A549 (cell line): ENCODE measurements around the gene ZYG11B. TPM values are rescaled to one million over a fixed set of nuclear protein-coding genes. Genes with fewer than 3 reads are reported as not detected.

Experiments used
- ATAC-seq, 2 experiments: fragments of 200-7000 bp in 1 of 2; fragments of >200 bp in 1 of 2; cut with Nextera tagmentation in 1 of 2; cut with Tn5 transposase in 1 of 2; 3 replicates each; pipeline versions ENCODE4 v1.8.0 to v1.9.1; 2018 to 2020; ENCODE audit warnings: mild to moderate bottlenecking in 1 of 2, moderate library complexity in 1 of 2
- CTCF ChIA-PET: fragments of 300-600 bp; sonication (Branson Sonifier 250); formaldehyde crosslinking; extraction: SDS; loops from one replicate; lab custom pipeline; 2021; ENCODE audit warnings: antibody characterized with exemption, inconsistent platforms; lab: Yijun Ruan, JAX
- POLR2A ChIA-PET: fragments of 350-600 bp; formaldehyde crosslinking; extraction: SDS; loops from one replicate; lab custom pipeline; 2021; ENCODE audit warnings: antibody characterized with exemption, inconsistent platforms; lab: Yijun Ruan, JAX
- DNase-seq, 2 experiments: peaks; one replicate each; pipeline versions ENCODE4 v3.0.0 to v3.0.0-alpha.2; 2011 to 2016; ENCODE audit warnings: low read depth in 1 of 2, low spot score in 1 of 2
- FAIRE-seq: peaks from 2 replicates; lab custom pipeline; 2011; peaks lifted over from hg19 to GRCh38; lab: Jason Lieb, UNC
- H3K27ac ChIP-seq, 2 experiments: fragments of >200 bp; sonication (Bioruptor Twin); formaldehyde crosslinking; 3 replicates each; pipeline ENCODE4 v1.5.1; 2016 to 2017
- H3K4me1 ChIP-seq: fragments of >200 bp; sonication (Bioruptor Twin); formaldehyde crosslinking; 3 replicates; pipeline ENCODE4 v1.6.1; 2016
- H3K4me2 ChIP-seq: fragments of >200 bp; sonication (Bioruptor Twin); formaldehyde crosslinking; 3 replicates; pipeline ENCODE4 v1.6.1; 2016
- H3K4me3 ChIP-seq: fragments of >200 bp; sonication (Bioruptor Twin); formaldehyde crosslinking; 3 replicates; pipeline ENCODE4 v1.5.1; 2016
- H3K9me3 ChIP-seq: fragments of >200 bp; sonication (Bioruptor Twin); formaldehyde crosslinking; 3 replicates; pipeline ENCODE4 v1.6.1; 2016
- BCL3 ChIP-seq: fragments of >200 bp; sonication (Bioruptor Twin); formaldehyde crosslinking; IDR thresholded peaks from 3 replicates; pipeline ENCODE4 v1.6.1; 2016
- BHLHE40 ChIP-seq: IDR thresholded peaks from 2 replicates; pipeline ENCODE4 v1.6.1; 2012; ENCODE audit warnings: low read depth, low read length, inconsistent platforms
- CBX2 ChIP-seq: fragments of 200-600 bp; sonication (generic); IDR thresholded peaks from 2 replicates; pipeline ENCODE4 v1.6.1; 2016; ENCODE audit warnings: low read depth, mild to moderate bottlenecking, borderline replicate concordance
- CEBPB ChIP-seq, 2 experiments: fragments of >200 bp in 1 of 2; sonication (Bioruptor Twin) in 1 of 2; formaldehyde crosslinking in 1 of 2; IDR thresholded peaks; 2 replicates each; pipeline ENCODE4 v1.6.1; 2012 to 2016
- CHD2 ChIP-seq: fragments of 150-350 bp; IDR thresholded peaks from 2 replicates; pipeline ENCODE4 v1.6.1; 2014; ENCODE audit warnings: low read length; ENCODE audit not compliant: partially characterized antibody
- CHD4 ChIP-seq: fragments of 200-600 bp; sonication (generic); IDR thresholded peaks from 2 replicates; pipeline ENCODE4 v1.6.1; 2016; ENCODE audit warnings: antibody characterized with exemption, mild to moderate bottlenecking, borderline replicate concordance
- ESRRA ChIP-seq: fragments of 150-350 bp; IDR thresholded peaks from 2 replicates; pipeline ENCODE4 v1.6.1; 2014; ENCODE audit warnings: mild to moderate bottlenecking, low read length, borderline replicate concordance
- FOSL2 ChIP-seq, 2 experiments: fragments of 450-650 bp in 1 of 2; fragments of >200 bp in 1 of 2; sonication (Bioruptor Twin) in 1 of 2; formaldehyde crosslinking; IDR thresholded peaks; 2 replicates each; pipeline versions ENCODE4 v1.5.0 to v1.6.1; 2016 to 2020; ENCODE audit warnings: mild to moderate bottlenecking in 1 of 2, moderate library complexity in 1 of 2
- GATA3 ChIP-seq: IDR thresholded peaks from 2 replicates; pipeline ENCODE4 v1.6.1; 2012; ENCODE audit warnings: borderline replicate concordance
- JUN ChIP-seq, 2 experiments: fragments of >200 bp; sonication (Bioruptor Twin); formaldehyde crosslinking; IDR thresholded peaks; 2 replicates in 1 of 2; 3 replicates in 1 of 2; pipeline ENCODE4 v1.6.1; 2016 to 2017
- KDM1A ChIP-seq: fragments of 200-600 bp; sonication (generic); IDR thresholded peaks from 2 replicates; pipeline ENCODE4 v1.6.1; 2016; ENCODE audit warnings: low read depth, mild to moderate bottlenecking
- MYC ChIP-seq: IDR thresholded peaks from 2 replicates; pipeline ENCODE4 v1.6.1; 2012; ENCODE audit warnings: mild to moderate bottlenecking, inconsistent platforms, low read length, improper control_type of control experiment, borderline replicate concordance
- NR3C1 ChIP-seq: fragments of >200 bp; sonication (Bioruptor Twin); formaldehyde crosslinking; IDR thresholded peaks from 3 replicates; pipeline ENCODE4 v1.6.1; 2017
- PBX3 ChIP-seq: IDR thresholded peaks from 2 replicates; pipeline ENCODE4 v1.6.1; 2012
- PHF8 ChIP-seq: fragments of 200-600 bp; sonication (generic); IDR thresholded peaks from 2 replicates; pipeline ENCODE4 v1.6.1; 2016; ENCODE audit warnings: low read depth, mild to moderate bottlenecking, antibody characterized with exemption, moderate library complexity, borderline replicate concordance
- POLR2A ChIP-seq: IDR thresholded peaks from 2 replicates; pipeline ENCODE4 v1.6.1; 2012; ENCODE audit warnings: mild to moderate bottlenecking, low read length
- POLR2AphosphoS2 ChIP-seq: conservative IDR thresholded peaks from 2 replicates; pipeline ENCODE4 v1.6.1; 2012; ENCODE audit warnings: low read length, improper control_type of control experiment, inconsistent platforms
- RCOR1 ChIP-seq: fragments of 150-350 bp; IDR thresholded peaks from 2 replicates; pipeline ENCODE4 v1.6.1; 2014; ENCODE audit warnings: antibody characterized with exemption, low read length, low read depth
- REST ChIP-seq: fragments of 200-600 bp; sonication (generic); IDR thresholded peaks from 2 replicates; pipeline ENCODE4 v1.6.1; 2016; ENCODE audit warnings: antibody characterized with exemption, mild to moderate bottlenecking, moderate library complexity
- RFX5 ChIP-seq: fragments of 450-650 bp; IDR thresholded peaks from 2 replicates; pipeline ENCODE4 v1.7.1; 2014; ENCODE audit warnings: antibody characterized with exemption, mild to moderate bottlenecking, moderate library complexity
- RNF2 ChIP-seq: fragments of 200-600 bp; sonication (generic); IDR thresholded peaks from 2 replicates; pipeline ENCODE4 v1.6.1; 2016; ENCODE audit warnings: low read depth, mild to moderate bottlenecking, antibody characterized with exemption, moderate library complexity, borderline replicate concordance
- SREBF2 ChIP-seq: fragments of 450-650 bp; IDR thresholded peaks from 2 replicates; pipeline ENCODE4 v1.6.1; 2014; ENCODE audit warnings: mild to moderate bottlenecking, moderate library complexity
- WGBS: methylation state at CpG from one replicate; pipeline ENCODE4 v1.1.6; 2017; ENCODE audit errors: missing lambda C conversion rate; 5-methylcytosine and 5-hydroxymethylcytosine counted together
- polyA minus RNA-seq: library from RNA; depleted of rRNA, polyadenylated mRNA; stranded (reverse); fragments of >200 nt; gene quantifications from 2 replicates; pipeline ENCODE4 v1.2.3, GENCODE V29; 2011; rRNA and poly(A)+ RNA removed
- polyA plus RNA-seq, 4 experiments: library from polyadenylated mRNA; depleted of rRNA in 3 of 4; stranded (reverse); fragments of >200 nt; fragmentation: RNase III in 1 of 4; extraction: RNeasy Plus Mini Kit Qiagen cat#74134 plus additional on column Dnase treatment in 1 of 4; gene quantifications; 2 replicates in 3 of 4; 3 replicates in 1 of 4; pipeline ENCODE4 v1.2.3, GENCODE V29; 2011 to 2017

Gene ZYG11B
- polyA plus RNA-seq (2011; rRNA removed): 14.1 and 15.9 TPM in 2 replicates
- 2.6 and 4.2 TPM in 2 replicates for polyA plus RNA-seq (2012; cell fraction: cytosol; rRNA removed)
- 1.8 and 2.6 TPM in 2 replicates for polyA plus RNA-seq (2012; cell fraction: nucleus; rRNA removed)
- 5.4 to 5.8 TPM (median 5.5 TPM) in 3 replicates for polyA plus RNA-seq (2017; fragmentation: RNase III; extraction: RNeasy Plus Mini Kit Qiagen cat#74134 plus additional on column Dnase treatment)
- 27.9 and 28.8 TPM in 2 replicates for polyA minus RNA-seq

- peak within 1 kb of the TSS; percentile 95 for H3K27ac ChIP-seq
- no peak for FAIRE-seq
- no peaks in the 10 kb centered on the region for H3K9me3 ChIP-seq
- H3K4me3 ChIP-seq: peak within 1 kb of the TSS; percentile 97
- peak; percentile 74 to 89 for DNase-seq
- ATAC-seq: peak; percentile 95 to 98
- TF ChIP-seq POLR2A (peak; percentile 55), PHF8 (peak; percentile 51; the same call in 1 of the 2 replicates), BHLHE40 (no peak), RFX5 (no peak), JUN (IDR thresholded peaks at IDR 0.05) (peak in 1 of 2 experiments; percentile 71; a peak in 2 of 5 replicates)
- under 1% methylated on average over 25 of the region's 59 CpGs for WGBS
- peaks cover 17% of the 10 kb centered on the region; the same call in 2 of the 3 replicates for H3K4me1 ChIP-seq
- H3K4me2 ChIP-seq: peak within 1 kb of the TSS; percentile 98
- POLR2A ChIA-PET: interaction anchor here (0.6 to 1.3 kb wide), 4 partner anchors 12 to 116 kb away, joined by 3 to 6 read pairs (median 4); partner anchors contain the start of gene ZYG11A
- CTCF ChIA-PET: interaction anchor here (1.1 to 1.5 kb wide), 2 partner anchors 13 to 21 kb away, joined by 3 read pairs; no protein-coding TSS in a partner anchor
Observed at GRCh38 chr1:52726265-52727113, at the start of gene ZYG11B. Gene ZYG11B, plus strand, starts transcription at chr1:52726453. Its CDS starts 201 bp downstream, at chr1:52726654.

- POLR2A ChIA-PET: interaction anchor here (0.8 kb wide), 1 partner anchor 273 kb away, joined by 3 read pairs; the partner anchor contains the start of genes ORC1 and PRPF38A
- no peaks in the 10 kb centered on the region for H3K4me1 ChIP-seq
- CTCF ChIA-PET: interaction anchor here (0.6 to 1.5 kb wide), 2 partner anchors 9 to 780 kb away, joined by 3 to 7 read pairs; no protein-coding TSS in a partner anchor
- WGBS: 79% methylated on average over 6 of the region's 6 CpGs
- no peak overlapping the region; a peak in 1 of 6 replicates for H3K27ac ChIP-seq
- no peak for FAIRE-seq
- H3K9me3 ChIP-seq: no peaks in the 10 kb centered on the region
- ATAC-seq: no peak
- no peak for TF ChIP-seq RNF2
- no peak for TF ChIP-seq CHD2
- no peak for TF ChIP-seq RCOR1
- TF ChIP-seq BCL3: no peak
- no peak for TF ChIP-seq ESRRA
- H3K4me3 ChIP-seq: no peak overlapping the region
- no peak overlapping the region for H3K4me2 ChIP-seq
- DNase-seq: no peak
Observed at GRCh38 chr1:52677076-52677806, 49.0 kb upstream of the ZYG11B start.

- Histone ChIP-seq H3K4me2 (no peak overlapping the region), H3K4me3 (no peak overlapping the region), H3K4me1 (no peaks in the 10 kb centered on the region), H3K27ac (no peak overlapping the region; a peak in 1 of 6 replicates), H3K9me3 (no peaks in the 10 kb centered on the region)
- DNase-seq (no peak), FAIRE-seq (no peak), ATAC-seq (no peak)
- TF ChIP-seq NR3C1: no peak
- TF ChIP-seq PBX3: no peak
- no peak for TF ChIP-seq FOSL2 (IDR thresholded peaks at IDR 0.05)
- TF ChIP-seq FOSL2 (CRISPR knock-in tag; IDR thresholded peaks at IDR 0.05): no peak
- TF ChIP-seq CBX2: no peak
- no peak for TF ChIP-seq MYC
- no peak for TF ChIP-seq SREBF2
- no peak for TF ChIP-seq CEBPB (IDR thresholded peaks at IDR 0.05)
- no peak for TF ChIP-seq GATA3
- no peak for TF ChIP-seq RFX5
- no peak for TF ChIP-seq KDM1A
- no peak for TF ChIP-seq CHD4
- no peak for TF ChIP-seq POLR2AphosphoS2
- TF ChIP-seq REST: no peak
- 100% methylated on average over 1 of the region's 1 CpG for WGBS
- POLR2A ChIA-PET: no interaction called here
- CTCF ChIA-PET: interaction anchor here (1.6 kb wide), 1 partner anchor 12 kb away, joined by 4 read pairs; no protein-coding TSS in a partner anchor
Observed at GRCh38 chr1:52679048-52679447, 47.2 kb upstream of the ZYG11B start.
